Fibroblast of gingiva (primary cell): ENCODE data around the gene NEURL1B.
"Not testable (repeated sequence)": the region's sequence is repeated elsewhere in the genome, so short reads cannot be mapped to it uniquely, and the experiment has no call there.

ENCODE experiments used
- DNase-seq: peaks from one replicate; pipeline ENCODE4 v3.0.0-alpha.2; 2011; ENCODE audit warnings: low read depth

NEURL1B gene, protein sequence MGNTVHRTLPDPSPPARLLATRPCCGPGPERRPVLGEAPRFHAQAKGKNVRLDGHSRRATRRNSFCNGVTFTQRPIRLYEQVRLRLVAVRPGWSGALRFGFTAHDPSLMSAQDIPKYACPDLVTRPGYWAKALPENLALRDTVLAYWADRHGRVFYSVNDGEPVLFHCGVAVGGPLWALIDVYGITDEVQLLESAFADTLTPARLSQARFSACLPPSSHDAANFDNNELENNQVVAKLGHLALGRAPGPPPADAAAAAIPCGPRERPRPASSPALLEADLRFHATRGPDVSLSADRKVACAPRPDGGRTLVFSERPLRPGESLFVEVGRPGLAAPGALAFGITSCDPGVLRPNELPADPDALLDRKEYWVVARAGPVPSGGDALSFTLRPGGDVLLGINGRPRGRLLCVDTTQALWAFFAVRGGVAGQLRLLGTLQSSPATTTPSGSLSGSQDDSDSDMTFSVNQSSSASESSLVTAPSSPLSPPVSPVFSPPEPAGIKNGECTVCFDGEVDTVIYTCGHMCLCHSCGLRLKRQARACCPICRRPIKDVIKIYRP

DNA sequence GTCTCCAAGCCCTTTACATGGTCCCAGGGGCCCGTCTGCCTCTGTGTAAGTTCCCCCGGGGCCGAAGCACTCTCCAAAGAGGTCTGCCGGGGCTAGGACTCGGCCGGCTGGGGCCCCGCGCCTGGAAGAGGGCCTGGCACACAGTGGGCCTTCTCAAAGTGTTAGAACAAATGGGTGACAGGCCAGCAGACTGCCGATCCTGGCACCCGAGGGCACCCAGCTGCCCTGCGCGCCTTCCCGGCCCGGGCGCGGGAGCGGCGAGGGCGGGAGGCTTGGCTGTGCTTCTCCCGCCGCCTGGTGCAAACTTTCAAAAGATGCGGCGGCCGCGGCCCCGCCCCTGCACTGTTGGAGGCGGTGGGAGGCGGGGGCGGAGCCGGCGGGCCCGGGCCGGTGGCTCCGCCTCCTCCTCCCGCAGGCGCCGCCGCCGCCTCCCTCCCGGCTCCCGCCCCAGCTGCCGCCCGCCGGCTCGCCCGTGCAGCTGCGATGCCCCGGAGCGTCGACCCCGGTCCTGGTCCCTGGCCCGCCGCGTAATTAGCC, at the start of gene NEURL1B:
Gene NEURL1B, plus strand, starts transcription at position 442 of the 537 bp plus-strand sequence. CDS start 144 bp downstream, outside the sequence.
- peak; percentile 7 for DNase-seq

DNA sequence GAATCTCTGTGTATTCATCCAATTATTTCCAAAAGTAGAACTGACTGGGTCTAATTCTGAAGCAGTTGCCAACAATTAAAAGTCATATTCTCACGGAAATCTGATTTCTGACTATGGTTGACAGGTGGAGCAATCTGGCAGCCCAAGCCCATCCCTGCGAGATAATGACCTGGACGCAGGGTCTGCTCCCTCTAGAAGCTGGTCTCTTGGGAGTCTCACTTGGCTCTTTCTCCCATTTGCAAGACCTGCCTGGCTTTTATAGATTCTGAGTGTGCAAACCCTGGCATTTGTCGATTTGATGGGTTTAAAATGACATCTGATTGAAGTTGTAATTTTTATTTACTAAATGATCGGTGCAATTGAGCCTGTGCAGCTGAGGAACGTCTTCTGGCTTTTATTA, 49.4 kb upstream of the NEURL1B start:
- DNase-seq, result no peak

DNA sequence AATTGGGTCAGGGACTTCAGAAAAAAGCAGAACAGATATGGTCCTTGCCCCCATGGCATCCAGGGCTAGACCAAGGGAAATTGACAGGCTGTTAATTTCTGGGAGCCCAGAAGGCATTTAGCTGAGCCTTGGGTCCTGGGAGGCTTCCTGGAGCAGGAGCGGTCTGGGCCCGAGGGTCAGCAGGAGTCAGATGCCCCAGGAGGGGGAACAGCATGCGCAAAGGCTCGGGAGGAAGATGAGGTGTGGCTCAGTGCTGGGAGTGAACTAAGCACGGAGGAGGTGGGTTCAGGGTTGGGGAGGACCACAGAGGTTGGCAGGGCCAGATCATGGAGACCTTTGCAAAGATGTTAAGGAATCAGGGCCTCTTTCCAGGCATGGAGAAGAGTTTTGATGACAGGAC, 48.2 kb upstream of the NEURL1B start:
- no peak for DNase-seq

DNA sequence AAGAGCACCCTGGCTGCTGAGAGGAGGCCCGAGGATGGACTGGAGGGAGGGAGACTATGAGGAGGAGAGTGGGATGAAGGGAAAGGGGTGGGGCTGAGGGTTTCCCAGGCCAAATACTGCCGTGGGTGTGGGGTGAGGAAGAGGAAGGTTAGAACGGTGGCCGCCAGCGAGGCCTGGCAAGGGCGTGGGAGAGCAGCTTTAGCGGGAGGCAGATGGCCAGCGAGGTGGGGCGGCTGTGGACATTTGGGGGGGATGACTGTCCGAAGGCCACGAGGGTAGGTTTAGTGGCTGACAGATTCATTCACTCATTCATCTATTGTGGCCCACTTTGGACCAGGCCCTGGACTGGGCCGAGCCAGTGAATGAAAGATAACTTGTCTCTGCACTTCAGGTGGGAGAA, 47.8 kb upstream of the NEURL1B start:
- no peak for DNase-seq

DNA sequence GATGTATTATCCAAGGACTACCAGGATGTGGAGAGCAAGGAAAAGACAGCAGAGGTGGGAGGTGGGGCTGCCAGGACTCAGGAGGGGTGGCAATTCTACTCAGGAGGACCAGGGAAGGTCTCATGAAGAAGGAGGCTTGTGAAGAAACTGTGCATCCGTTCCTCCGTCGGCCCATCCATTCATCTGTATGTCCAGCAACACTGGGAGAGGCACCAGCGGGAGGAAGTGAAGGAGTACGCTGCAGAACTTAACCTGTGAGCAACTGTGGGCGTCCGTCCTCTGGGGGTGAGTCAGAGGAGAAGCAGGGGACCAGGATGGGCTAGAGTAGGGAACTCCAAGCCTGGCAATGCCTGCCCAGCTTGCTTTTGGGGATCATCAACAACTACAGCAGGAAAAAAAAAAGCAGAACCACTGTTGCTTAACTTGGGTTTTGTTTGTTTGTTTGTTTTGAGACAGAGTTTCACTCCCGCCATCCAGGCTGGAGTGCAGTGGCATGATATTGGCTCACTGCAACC, 47.3 kb upstream of the NEURL1B start:
- DNase-seq, result no peak

DNA sequence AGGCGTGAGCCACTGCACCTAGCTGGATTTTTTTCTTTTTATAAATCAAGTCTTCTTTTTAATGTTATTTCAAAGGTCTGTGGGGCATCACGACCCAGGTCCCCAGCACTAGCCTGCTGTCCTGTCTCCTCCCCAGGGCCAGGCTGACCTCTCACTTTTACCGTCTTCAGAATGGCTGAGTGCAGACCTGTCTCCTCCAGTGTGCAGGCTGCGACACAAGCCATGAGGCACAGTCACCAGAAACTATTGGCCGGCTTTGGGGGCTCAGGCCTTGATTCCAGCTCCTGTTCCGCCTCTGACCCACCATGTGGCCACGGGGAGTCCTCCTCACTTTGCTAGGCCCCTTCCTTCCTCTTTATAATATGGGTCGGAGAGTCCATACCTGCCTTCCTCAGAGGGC, 46.6 kb upstream of the NEURL1B start:
- no peak for DNase-seq

DNA sequence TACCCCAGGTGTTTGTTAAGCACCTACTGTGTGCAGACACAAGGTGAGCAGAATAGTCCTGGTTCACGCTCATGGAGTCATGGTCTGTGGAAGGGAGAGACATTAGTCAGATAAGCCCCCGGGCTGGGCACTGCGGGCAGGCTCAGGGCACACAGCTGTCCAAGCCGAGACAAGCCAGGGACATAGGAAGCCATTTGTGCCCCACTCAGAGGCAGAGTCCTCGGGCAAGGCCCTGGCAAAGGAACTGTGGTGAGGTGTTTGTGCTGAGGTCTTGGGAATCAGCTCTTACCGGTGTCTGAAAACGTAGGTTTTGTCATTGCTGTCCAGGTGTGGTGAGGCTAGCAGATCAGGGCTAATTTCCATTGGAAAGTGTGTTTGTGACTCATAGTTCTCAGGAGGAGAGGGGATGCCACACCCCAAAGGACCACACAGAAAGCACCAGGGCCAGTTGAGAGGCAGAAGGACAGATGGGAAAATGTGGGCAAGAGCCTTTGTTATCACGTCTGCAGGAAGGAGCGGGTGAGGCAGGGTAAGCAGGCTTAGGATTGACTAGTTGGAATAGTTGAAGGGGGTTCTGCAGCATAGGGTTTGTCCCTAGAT, 46.1 kb upstream of the NEURL1B start:
- no peak for DNase-seq

DNA sequence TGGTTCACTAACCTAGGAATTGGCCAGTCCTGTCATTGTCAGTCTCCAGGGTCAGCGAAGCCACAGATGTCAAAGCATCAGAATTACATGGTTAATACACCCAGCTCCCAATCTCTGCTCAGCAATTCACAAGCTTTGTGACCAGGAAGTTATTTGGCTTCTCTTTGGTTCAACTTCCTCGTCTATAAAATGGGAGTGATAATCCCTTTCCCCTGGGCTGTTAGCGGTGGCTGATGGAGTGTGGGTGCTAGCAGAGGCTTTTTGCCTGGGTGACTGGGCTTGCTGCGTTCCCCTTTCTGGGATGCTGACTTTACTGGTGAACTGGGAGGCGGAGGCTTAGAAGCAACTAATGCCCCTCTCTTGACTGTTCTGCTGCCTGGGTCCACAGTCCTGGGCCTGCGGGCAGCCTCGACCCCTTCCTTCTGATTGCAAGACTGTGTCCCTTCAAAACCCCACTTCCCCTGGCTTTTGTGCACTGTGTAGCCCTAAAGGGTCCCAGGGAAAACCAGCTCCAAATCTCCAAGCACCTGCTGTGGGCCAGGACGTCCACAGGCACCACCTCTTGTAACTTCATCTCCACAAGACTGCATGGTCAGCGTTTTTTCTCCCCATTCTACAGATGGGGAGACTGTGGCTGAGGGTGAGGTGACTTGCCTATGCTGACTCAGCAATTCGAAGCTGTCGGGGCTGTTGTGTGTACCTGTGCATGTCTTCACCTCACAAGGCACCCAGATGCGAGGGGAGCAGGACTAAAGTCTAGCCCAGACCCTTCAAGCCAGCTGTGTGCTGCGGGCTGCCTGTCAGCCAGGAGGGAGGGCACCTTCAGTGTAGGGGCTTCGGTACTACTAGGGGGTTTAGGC, 45.2 kb upstream of the NEURL1B start:
- no peak for DNase-seq

DNA sequence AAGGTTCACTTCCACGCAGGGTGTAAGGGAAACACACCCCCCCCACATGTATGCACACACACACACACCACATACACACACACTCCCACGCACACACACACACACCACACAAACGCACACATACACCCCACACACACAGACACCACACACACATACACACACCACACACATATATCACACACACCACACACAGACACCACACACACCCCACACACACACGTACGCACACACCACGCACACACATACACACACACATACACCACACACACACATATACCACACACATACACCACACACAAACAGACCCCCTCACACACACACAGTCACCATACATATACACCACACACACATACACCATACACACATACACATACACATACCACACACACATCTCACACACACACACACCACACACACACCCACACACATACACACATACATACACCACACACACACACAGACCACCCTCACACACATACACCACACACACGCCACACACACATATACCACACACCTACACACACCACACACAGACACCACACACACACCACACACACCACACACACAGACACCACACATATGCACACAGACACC, 44.3 kb upstream of the NEURL1B start:
- no peak for DNase-seq

DNA sequence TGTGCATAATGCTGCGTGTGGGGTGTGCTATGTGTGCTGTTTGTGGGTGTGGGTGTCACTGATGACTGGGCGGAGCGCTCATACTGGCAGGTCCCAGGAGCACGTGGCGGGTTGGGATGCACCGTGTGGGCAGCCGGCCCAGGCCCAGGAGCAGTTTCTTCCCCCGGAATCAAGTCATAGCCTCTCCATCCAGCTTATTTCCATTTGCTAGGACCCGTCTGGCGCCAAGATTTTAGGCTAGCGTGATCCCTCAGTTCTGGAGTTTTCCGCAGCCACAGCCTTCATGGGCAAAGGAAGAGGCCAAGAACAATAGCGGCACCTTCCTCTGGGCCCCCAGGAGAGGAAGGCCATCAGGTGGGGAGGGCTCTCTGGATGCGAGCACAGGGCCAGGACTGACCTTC, 43.3 kb upstream of the NEURL1B start:
- DNase-seq, result no peak

DNA sequence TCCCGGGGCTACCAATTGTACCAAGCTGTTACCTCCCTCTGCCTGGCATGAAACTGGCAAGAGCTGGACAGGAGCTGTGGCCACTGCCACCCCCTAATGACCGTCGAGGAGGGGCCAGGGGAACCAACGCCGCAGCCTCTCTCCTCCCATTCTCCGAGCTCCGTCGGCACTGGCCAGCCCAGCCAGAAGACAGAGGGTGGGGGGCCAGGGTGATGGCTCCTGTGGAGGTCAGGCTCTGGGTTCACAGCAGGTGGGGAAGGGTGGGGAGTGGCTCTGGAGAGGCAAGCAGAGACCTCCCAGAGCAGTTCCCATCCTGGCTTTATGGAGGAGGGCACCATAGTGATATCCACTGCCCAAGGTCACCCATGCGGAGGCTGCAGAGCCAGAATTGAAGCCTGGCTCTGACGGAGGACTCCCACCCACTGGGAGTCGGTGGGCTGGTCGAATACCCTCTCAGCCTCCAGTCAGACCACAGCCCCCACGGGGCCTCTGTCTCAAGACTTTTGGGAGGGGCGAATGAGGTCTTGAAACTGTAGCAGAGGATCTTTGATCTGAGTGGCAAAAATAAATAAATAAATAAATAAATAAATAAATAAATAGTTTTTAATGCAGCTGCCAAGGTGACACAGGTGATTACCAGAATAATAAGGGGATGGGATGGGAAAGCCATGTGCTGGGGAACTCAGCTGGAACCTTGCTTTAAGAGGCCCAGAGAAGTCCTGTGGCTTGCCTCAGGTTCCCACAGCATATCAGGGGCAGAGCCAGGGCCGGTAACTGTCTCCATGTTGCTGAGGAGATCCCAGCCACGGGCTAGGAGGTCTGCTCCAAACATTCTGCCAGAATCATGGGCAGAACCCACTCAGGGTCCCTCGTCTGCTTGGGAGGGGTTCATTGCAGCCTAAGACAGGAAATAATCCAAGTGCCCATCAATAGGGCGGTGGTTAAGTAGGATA, 42.5 kb upstream of the NEURL1B start:
- no peak for DNase-seq

DNA sequence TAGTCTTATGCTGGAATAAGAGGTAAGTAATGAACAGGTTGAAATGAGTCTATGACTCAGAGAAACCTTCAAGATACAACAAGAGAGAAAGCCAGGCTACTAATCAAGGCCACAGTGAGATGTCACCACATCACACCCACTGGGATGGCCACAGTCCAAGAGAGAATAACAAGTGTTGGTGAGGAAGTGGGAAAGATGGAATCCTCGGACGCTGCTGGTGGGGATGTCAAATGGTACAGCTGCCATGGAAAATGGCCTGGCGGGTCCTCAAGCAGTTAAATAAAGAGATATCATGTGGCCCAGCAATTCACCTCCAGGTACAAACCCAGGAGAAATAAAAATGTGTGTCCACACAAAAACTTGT, 41.9 kb upstream of the NEURL1B start:
- DNase-seq, result no peak

DNA sequence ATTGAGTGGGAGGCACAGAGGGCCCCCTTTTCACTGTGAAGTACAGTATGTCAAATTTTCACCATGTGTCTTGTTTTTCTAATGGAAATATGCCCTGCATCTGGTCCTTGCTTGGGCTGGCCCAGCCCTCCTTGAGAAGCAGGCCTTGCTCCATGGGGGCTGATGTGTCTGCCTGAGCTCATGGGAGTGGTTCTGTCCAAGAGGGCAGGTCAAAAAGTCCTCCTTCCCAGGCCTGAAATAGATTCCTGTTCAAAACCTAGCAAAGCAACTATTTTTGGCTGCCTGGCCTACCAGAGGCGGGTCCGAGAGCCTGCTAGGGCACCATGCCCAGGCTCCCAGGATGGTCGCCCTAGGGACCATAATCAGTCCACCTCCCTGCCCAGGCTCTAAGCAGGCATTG, 40.5 kb upstream of the NEURL1B start:
- no peak for DNase-seq

DNA sequence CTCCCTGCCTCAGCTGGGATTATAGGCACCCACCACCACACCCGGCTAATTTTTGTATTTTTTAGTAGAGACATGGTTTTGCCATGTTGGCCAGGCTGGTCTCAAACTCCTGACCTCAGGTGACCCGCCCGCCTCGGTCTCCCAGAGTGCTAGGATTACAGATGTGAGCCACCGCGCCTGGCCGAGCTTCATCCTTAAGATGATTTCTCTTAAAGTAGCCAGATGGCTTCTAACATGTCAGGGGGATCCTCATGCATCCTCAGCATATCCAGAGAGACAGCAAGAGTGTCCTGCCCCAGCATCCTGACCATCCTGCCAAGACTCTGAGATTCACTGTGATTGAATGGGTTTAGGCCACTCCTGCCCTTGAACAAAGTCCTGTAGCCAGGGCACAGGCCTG, 39.5 kb upstream of the NEURL1B start:
- DNase-seq, result not testable (repeated sequence)

DNA sequence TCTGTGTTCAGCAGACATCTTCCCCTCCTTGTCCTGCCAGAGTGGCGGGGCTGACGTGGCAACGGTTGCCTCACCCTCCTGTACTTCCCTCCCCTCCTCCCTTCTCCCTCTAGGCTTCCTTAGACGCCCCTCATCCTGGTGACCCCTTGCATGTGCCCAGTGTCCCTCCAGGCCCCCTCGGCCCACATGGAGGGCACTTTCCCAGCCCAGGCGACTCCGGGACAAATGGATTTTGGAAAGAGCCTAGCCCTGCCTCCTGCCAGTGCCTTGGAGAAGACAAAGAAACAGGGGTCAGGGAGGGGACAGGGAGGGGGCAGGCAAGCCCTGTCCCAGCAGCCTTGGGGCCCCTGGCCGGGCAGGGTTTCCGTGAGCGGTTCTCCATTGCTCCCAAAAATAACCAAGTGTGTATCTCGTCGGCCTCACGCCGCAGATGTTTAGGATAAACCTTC, 38.3 kb upstream of the NEURL1B start:
- no peak for DNase-seq

DNA sequence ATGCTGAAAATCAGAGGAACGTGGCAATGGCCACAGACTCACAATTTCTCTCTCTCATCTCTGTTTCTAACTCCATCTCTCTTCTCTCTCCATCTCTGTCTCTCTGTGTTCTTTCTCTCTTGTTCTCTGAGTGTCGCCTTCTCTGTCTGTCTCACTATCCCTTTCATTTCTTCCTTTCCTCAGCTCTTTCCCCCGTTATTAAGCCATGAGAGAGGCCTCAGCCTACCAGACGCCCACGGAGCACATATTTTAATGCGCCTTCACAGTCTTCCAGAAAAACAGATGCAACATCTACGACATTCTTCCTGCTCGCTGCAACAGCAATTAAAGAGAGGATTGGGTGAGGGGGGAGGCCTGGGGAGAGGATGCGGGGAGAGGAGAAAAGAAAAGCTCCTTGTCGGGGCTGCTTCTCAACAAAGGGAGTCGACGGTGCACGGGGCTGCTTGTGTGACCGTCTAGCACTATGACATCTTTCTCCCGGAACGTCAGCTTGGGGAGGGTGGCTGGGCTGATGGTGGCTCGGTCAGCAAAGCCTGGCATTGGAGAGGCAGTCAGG, 37.7 kb upstream of the NEURL1B start:
- no peak for DNase-seq

DNA sequence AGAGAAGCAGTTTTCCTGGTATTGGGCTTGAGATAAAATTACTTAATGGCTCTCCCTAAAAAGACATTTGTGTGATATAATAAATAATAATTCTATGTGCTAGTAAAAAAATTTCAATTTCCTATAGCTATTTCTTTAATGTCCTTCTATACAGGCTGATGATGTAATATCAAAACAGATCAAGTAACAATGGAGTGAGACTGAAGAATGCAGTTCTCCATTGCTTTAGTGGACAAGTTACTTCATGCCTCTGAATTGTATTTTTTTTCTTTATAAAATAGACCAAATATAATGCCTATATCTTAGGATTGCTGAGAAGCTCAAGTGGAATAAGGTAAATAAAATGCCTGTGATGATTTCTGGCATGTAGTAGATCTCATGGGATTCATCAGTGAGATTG, 35.6 kb upstream of the NEURL1B start:
- no peak for DNase-seq

DNA sequence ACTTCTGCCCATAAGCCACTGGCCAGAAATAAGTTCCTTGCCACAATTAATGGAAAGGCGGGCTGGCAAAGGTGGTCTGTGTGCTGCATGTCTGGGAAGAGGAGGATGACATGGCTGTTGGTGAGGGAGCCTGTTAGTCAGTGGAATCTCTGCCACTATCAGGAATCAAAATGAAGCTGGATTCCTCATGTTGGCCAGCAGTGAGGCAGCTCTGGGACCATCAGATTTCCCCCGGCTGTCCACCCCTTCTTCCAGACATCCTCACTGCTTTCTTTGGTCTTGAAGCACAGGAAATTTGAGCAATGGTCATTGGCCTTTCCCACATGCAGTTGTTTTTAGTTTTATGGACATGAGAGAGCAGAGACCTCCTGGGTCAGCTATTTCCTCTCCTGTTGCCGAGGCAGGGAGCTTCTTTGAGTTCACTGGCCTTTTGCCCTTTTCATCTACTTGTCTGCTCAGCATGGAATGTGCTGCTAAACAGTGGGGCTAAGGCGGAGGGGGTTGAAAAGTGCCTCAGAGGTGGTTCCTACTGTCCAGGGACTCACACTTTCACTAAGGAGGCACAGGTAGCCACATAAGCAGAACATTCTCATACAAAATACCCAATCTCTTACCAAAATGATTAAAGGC, 34.8 kb upstream of the NEURL1B start:
- no peak for DNase-seq

DNA sequence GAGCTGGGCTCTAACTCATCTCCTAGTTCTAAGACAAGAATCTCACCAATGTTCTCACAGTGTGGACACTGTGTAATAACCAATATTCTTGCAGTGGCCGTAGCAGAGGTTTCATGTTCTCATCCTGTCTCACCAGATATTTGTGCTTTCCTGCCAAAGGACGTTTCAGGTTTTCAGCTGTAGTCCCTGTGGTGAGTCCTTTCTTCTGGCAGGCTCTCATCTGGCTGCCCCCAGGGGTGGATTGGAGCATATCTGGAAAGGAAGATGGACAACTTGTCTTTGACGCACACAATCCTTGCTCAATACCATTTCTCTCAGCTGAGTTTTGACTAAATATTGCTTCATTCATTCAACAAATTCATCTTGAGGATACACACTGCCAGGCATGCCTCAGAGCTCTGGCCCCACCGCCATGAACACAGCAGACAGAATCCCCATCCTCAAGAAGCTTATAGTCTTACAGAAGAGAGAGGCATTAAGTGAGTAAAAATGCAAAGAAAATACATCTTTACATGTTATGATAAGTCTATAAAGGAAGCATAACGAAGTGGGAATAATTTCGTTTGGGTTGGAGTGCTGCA, 33.8 kb upstream of the NEURL1B start:
- DNase-seq, result no peak
